Panc1 (cell line): ENCODE results near the gene FGFR1OP2. TPM values are rescaled to one million over a fixed set of nuclear protein-coding genes. Genes with fewer than 3 reads are reported as not detected.

Source experiments
- ATAC-seq: fragments of 200-7000 bp; cut with Tn5 transposase; 2 replicates; pipeline ENCODE4 v1.9.1; 2020; ENCODE audit warnings: mild to moderate bottlenecking, moderate library complexity
- Bru-seq: library from RNA; stranded (reverse); fragments of 400-500 nt; gene quantifications from one replicate; lab custom pipeline; 2021; lab: Mats Ljungman, UMichigan
- BruChase-seq, 2 experiments: library from RNA; stranded (reverse); fragments of 400-500 nt; gene quantifications; one replicate each; lab custom pipeline; 2021; lab: Mats Ljungman, UMichigan
- BruUV-seq: library from RNA; stranded (reverse); fragments of 400-500 nt; replicated peaks from 2 replicates; lab custom pipeline; 2021; lab: Mats Ljungman, UMichigan
- CTCF ChIA-PET: fragments of 300-600 bp; sonication (Branson Sonifier 250); formaldehyde crosslinking; loops from one replicate; lab custom pipeline; 2022; ENCODE audit warnings: antibody characterized with exemption; lab: Charles Lee
- POLR2A ChIA-PET: fragments of 300-600 bp; sonication (Branson Sonifier 250); formaldehyde crosslinking; loops from one replicate; lab custom pipeline; 2022; ENCODE audit warnings: antibody characterized with exemption; lab: Charles Lee
- DNase-seq: peaks from one replicate; pipeline ENCODE4 v3.0.0-alpha.2; 2010; ENCODE audit warnings: low read depth, low spot score
- H3K27ac ChIP-seq: 2 replicates; pipeline ENCODE4 v1.5.1; 2011; ENCODE audit warnings: mild to moderate bottlenecking, low read length, inconsistent platforms
- H3K27me3 ChIP-seq: fragments of 200-500 bp; sonication (Bioruptor generic); 2 replicates; pipeline ENCODE4 v1.6.0; 2014; ENCODE audit warnings: low read length, inconsistent platforms; ENCODE audit not compliant: control insufficient read depth, insufficient read depth
- H3K36me3 ChIP-seq: fragments of 200-500 bp; sonication (Bioruptor generic); 2 replicates; pipeline ENCODE4 v1.5.1; 2014; ENCODE audit warnings: inconsistent platforms, mild to moderate bottlenecking, low read length, moderate library complexity; ENCODE audit not compliant: control insufficient read depth, insufficient read depth
- H3K4me1 ChIP-seq: 2 replicates; pipeline ENCODE4 v1.5.1; 2011; ENCODE audit warnings: inconsistent platforms, mild to moderate bottlenecking, low read length, moderate library complexity; ENCODE audit not compliant: control insufficient read depth, insufficient read depth
- H3K4me3 ChIP-seq, 2 experiments: 2 replicates each; pipeline ENCODE4 v1.5.1; 2011 to 2012; ENCODE audit warnings: low read depth in 2 of 2, low read length in 2 of 2, mild to moderate bottlenecking in 2 of 2, inconsistent platforms in 1 of 2, moderate library complexity in 1 of 2
- H3K9me3 ChIP-seq: fragments of 200-500 bp; sonication (Bioruptor generic); 2 replicates; pipeline ENCODE4 v1.5.1; 2014; ENCODE audit warnings: low read depth, mild to moderate bottlenecking, inconsistent platforms, low read length, moderate library complexity; ENCODE audit not compliant: control insufficient read depth, insufficient read depth
- CTCF ChIP-seq: fragments of 450-650 bp; IDR thresholded peaks from 2 replicates; pipeline ENCODE4 v1.5.1; 2017; ENCODE audit warnings: mild to moderate bottlenecking
- POLR2AphosphoS5 ChIP-seq: IDR thresholded peaks from 2 replicates; pipeline ENCODE4 v1.6.1; 2012; ENCODE audit warnings: mild to moderate bottlenecking, low read depth, low read length, moderate library complexity
- REST ChIP-seq, 2 experiments: IDR thresholded peaks; 2 replicates each; pipeline ENCODE4 v1.6.1; 2011 to 2012; ENCODE audit warnings: low read depth in 2 of 2, control low read depth in 1 of 2, low read length in 1 of 2, mild to moderate bottlenecking in 1 of 2, moderate library complexity in 1 of 2; ENCODE audit not compliant: insufficient read depth in 1 of 2
- SIN3A ChIP-seq: IDR thresholded peaks from 2 replicates; pipeline ENCODE4 v1.6.1; 2012; ENCODE audit warnings: low read depth, mild to moderate bottlenecking, low read length, moderate library complexity, borderline replicate concordance; ENCODE audit not compliant: insufficient read depth
- TCF7L2 ChIP-seq: IDR thresholded peaks from 2 replicates; pipeline ENCODE4 v1.6.1; 2011; ENCODE audit warnings: mild to moderate bottlenecking, low read depth, low read length, inconsistent platforms
- in situ Hi-C: cut with HindIII; loops from 2 replicates; pipeline ENCODE4 v1.10.0; 2016; ENCODE audit warnings: low sequenced_read_pairs, low pct_unique_long_range_greater_than_20kb
- intact Hi-C: fragments of 100-400 bp; cut with micrococcal nuclease; formaldehyde crosslinking; loops from one replicate; pipeline ENCODE4 v1.10.0; 2022; ENCODE audit not compliant: unreplicated experiment
- long read RNA-seq: library from polyadenylated mRNA; unstranded; transcript quantifications from one replicate; pipeline ENCODE4 v2.0.0, GENCODE V29; 2021; ENCODE audit not compliant: unreplicated experiment
- polyA plus RNA-seq: library from polyadenylated mRNA; unstranded; fragments of >200 nt; gene quantifications from one replicate; pipeline ENCODE4 v1.2.1, GENCODE V29; 2012; ENCODE audit warnings: missing spikeins; ENCODE audit not compliant: insufficient read length
- total RNA-seq: library from RNA; stranded (reverse); gene quantifications from one replicate; pipeline ENCODE4 v1.2.1, GENCODE V29; 2021; ENCODE audit not compliant: unreplicated experiment

FGFR1OP2 gene
- total RNA-seq (60.1 TPM), Bru-seq, nascent RNA (percentile 90 among the genes with signal in this experiment), BruChase-seq, experiment 1, labeled RNA remaining after a 2-hour chase (percentile 94 among the genes with signal in this experiment), BruChase-seq, experiment 2, labeled RNA remaining after a 6-hour chase (percentile 90 among the genes with signal in this experiment)
- polyA plus RNA-seq, result 42.6 TPM
- long read RNA-seq, transcript FGFR1OP2-201 (7 exons, 2,924 nt), result minor isoform, 31 of 100 reads
- long read RNA-seq, transcript FGFR1OP2-202 (6 exons, 2,790 nt), result major isoform, 47 of 100 reads
- long read RNA-seq, transcript FGFR1OP2-206 (5 exons, 956 nt), result minor isoform, 12 of 100 reads
- long read RNA-seq, partial matches to known transcripts, result 3 of 100 reads
- long read RNA-seq, other reads (novel, unspliced or antisense), result 4 of 100 reads

GRCh38 chr12:26937863-26938700, at the start of gene FGFR1OP2, which contains the start of gene INTS13:
FGFR1OP2 (plus strand) TSS chr12:26938470; CDS start chr12:26954159, 15,689 bp downstream.
INTS13 (minus strand) TSS chr12:26937981; CDS start chr12:26936803, 1,178 bp downstream.
- CTCF ChIA-PET, result no interaction called here
- BruUV-seq, result no TSS peak
- in situ Hi-C loops (no loop called here), intact Hi-C loops (loop anchor here (5.0 kb wide), 1 partner anchor 74 kb away; the partner anchor contains the start of gene TM7SF3)
- peak within 1 kb of the TSS; percentile 98 for H3K27ac ChIP-seq
- H3K9me3 ChIP-seq, result no peaks in the 10 kb centered on the region
- no peaks in the 10 kb centered on the region for H3K27me3 ChIP-seq
- peak within 1 kb of the TSS; percentile 98 for H3K4me3 ChIP-seq
- peaks cover 6% of the 10 kb centered on the region for H3K36me3 ChIP-seq
- POLR2A ChIA-PET, result no interaction called here
- ATAC-seq, result peak; percentile 98
- peak; percentile 98 for DNase-seq
- no peak for TF ChIP-seq REST (IDR thresholded peaks at IDR 0.05; ENCODE audit: insufficient read depth in 1 of 2, low read depth in 2 of 2, low read length in 1 of 2)
- TF ChIP-seq SIN3A, result peak; percentile 74; the same call in 1 of the 2 replicates
- TF ChIP-seq TCF7L2, result no peak
- peak; percentile 78 for TF ChIP-seq POLR2AphosphoS5
- no peak for TF ChIP-seq CTCF
- H3K4me1 ChIP-seq, result peaks cover 40% of the 10 kb centered on the region

GRCh38 chr12:26890784-26891183, 47.5 kb upstream of the FGFR1OP2 start:
- intact Hi-C loops, result no loop called here
- H3K36me3 ChIP-seq, result no peaks in the 10 kb centered on the region
- no peak for TF ChIP-seq TCF7L2
- no peak for TF ChIP-seq CTCF
- in situ Hi-C loops, result no loop called here
- H3K4me3 ChIP-seq, result no peak overlapping the region
- DNase-seq (no peak), ATAC-seq (no peak)
- no peaks in the 10 kb centered on the region for H3K27me3 ChIP-seq
- no peak overlapping the region for H3K27ac ChIP-seq
- no peaks in the 10 kb centered on the region for H3K4me1 ChIP-seq
- ChIA-PET POLR2A (no interaction called here), CTCF (no interaction called here)
- no TSS peak for BruUV-seq
- H3K9me3 ChIP-seq, result no peaks in the 10 kb centered on the region
